Memory B cell (primary cell): ENCODE data around the gene PARP1.

Experiments used
- ATAC-seq: fragments of 150-1000 bp; cut with Tn5 transposase; 2 replicates; pipeline ENCODE4 v1.10.0; 2021; ENCODE audit warnings: low read depth, mild to moderate bottlenecking, moderate library complexity
- DNase-seq, 2 donors: peaks; one replicate each; pipeline ENCODE4 v3.0.0; 2022; ENCODE audit warnings: low spot score in 2 of 2
- H3K27ac Mint-ChIP-seq: one replicate; pipeline ENCODE4 v1.8.0; 2022; ENCODE audit warnings: mild to moderate bottlenecking, moderate library complexity, mixed read lengths
- H3K27me3 Mint-ChIP-seq: one replicate; pipeline ENCODE4 v1.8.0; 2022; ENCODE audit warnings: mixed read lengths
- H3K36me3 Mint-ChIP-seq: one replicate; pipeline ENCODE4 v1.8.0; 2022; ENCODE audit warnings: mild to moderate bottlenecking, mixed read lengths
- H3K4me1 Mint-ChIP-seq: one replicate; pipeline ENCODE4 v1.8.0; 2022; ENCODE audit warnings: mixed read lengths
- H3K4me3 Mint-ChIP-seq: one replicate; pipeline ENCODE4 v1.8.0; 2022; ENCODE audit warnings: mild to moderate bottlenecking, moderate library complexity, mixed read lengths
- H3K9me3 Mint-ChIP-seq: one replicate; pipeline ENCODE4 v1.8.0; 2022; ENCODE audit warnings: mixed read lengths

Gene PARP1

GRCh38 chr1:226322986-226323385 is 84.9 kb downstream of the PARP1 start:
- no peak for ATAC-seq
- H3K27ac Mint-ChIP-seq, result no peak overlapping the region
- DNase-seq, result no peak
- no peaks in the 10 kb centered on the region for H3K9me3 Mint-ChIP-seq
- no peaks in the 10 kb centered on the region for H3K4me1 Mint-ChIP-seq
- H3K27me3 Mint-ChIP-seq, result peaks cover 7% of the 10 kb centered on the region
- H3K4me3 Mint-ChIP-seq, result no peak overlapping the region
- no peaks in the 10 kb centered on the region for H3K36me3 Mint-ChIP-seq

GRCh38 chr1:226320930-226321329 is 87.0 kb downstream of the PARP1 start:
- H3K27ac Mint-ChIP-seq, result no peak overlapping the region
- peaks cover 10% of the 10 kb centered on the region for H3K27me3 Mint-ChIP-seq
- no peak overlapping the region for H3K4me3 Mint-ChIP-seq
- no peaks in the 10 kb centered on the region for H3K9me3 Mint-ChIP-seq
- H3K36me3 Mint-ChIP-seq, result no peaks in the 10 kb centered on the region
- no peaks in the 10 kb centered on the region for H3K4me1 Mint-ChIP-seq
- ATAC-seq (no peak), DNase-seq (no peak)

GRCh38 chr1:226318471-226318870 is 89.4 kb downstream of the PARP1 start:
- ATAC-seq, result no peak
- H3K36me3 Mint-ChIP-seq, result no peaks in the 10 kb centered on the region
- H3K9me3 Mint-ChIP-seq, result no peaks in the 10 kb centered on the region
- no peak for DNase-seq
- no peak overlapping the region for H3K27ac Mint-ChIP-seq
- peaks cover 10% of the 10 kb centered on the region for H3K27me3 Mint-ChIP-seq
- no peaks in the 10 kb centered on the region for H3K4me1 Mint-ChIP-seq
- no peak overlapping the region for H3K4me3 Mint-ChIP-seq

GRCh38 chr1:226314055-226314454 is 93.8 kb downstream of the PARP1 start:
- H3K4me3 Mint-ChIP-seq, result no peak overlapping the region
- ATAC-seq, result no peak
- peaks cover 3% of the 10 kb centered on the region for H3K4me1 Mint-ChIP-seq

GRCh38 chr1:226312065-226312464 is 95.8 kb downstream of the PARP1 start:
- H3K9me3 Mint-ChIP-seq, result no peaks in the 10 kb centered on the region
- DNase-seq (no peak), ATAC-seq (no peak)
- H3K4me3 Mint-ChIP-seq, result no peak overlapping the region
- H3K36me3 Mint-ChIP-seq, result no peaks in the 10 kb centered on the region
- H3K4me1 Mint-ChIP-seq, result peaks cover 6% of the 10 kb centered on the region
- H3K27me3 Mint-ChIP-seq, result peaks cover 3% of the 10 kb centered on the region
- H3K27ac Mint-ChIP-seq, result no peak overlapping the region

More at GRCh38 chr1:226314055-226314454, 93.8 kb downstream of the PARP1 start:
- Mint-ChIP-seq H3K27me3 (peaks cover 8% of the 10 kb centered on the region), H3K9me3 (no peaks in the 10 kb centered on the region), H3K27ac (no peak overlapping the region), H3K36me3 (no peaks in the 10 kb centered on the region)
- DNase-seq, result no peak

GRCh38 chr1:226311376-226311775 is 96.5 kb downstream of the PARP1 start:
- H3K4me3 Mint-ChIP-seq, result no peak overlapping the region
- no peaks in the 10 kb centered on the region for H3K9me3 Mint-ChIP-seq
- peaks cover 6% of the 10 kb centered on the region for H3K4me1 Mint-ChIP-seq
- H3K36me3 Mint-ChIP-seq, result no peaks in the 10 kb centered on the region
- ATAC-seq (no peak), DNase-seq (no peak)
- H3K27ac Mint-ChIP-seq, result no peak overlapping the region
- peaks cover 3% of the 10 kb centered on the region for H3K27me3 Mint-ChIP-seq
